Mucosa of rectum (tissue), 2 donors: ENCODE measurements around the gene HACE1.
"Not testable (repeated sequence)": the region's sequence is repeated elsewhere in the genome, so short reads cannot be mapped to it uniquely, and the experiment has no call there.

ENCODE experiments used
- H3K27ac ChIP-seq, 2 donors: one replicate each; pipeline ENCODE4 v1.7.0; 2013; ENCODE audit warnings: inconsistent platforms in 2 of 2, low read depth in 2 of 2, low read length in 2 of 2
- H3K27me3 ChIP-seq, 2 donors: one replicate each; pipeline ENCODE4 v1.7.0; 2013; ENCODE audit warnings: low read length in 2 of 2; ENCODE audit not compliant: control insufficient read depth in 2 of 2, insufficient read depth in 2 of 2
- H3K36me3 ChIP-seq, 2 donors: one replicate each; pipeline ENCODE4 v1.7.0; 2013; ENCODE audit warnings: low read length in 2 of 2; ENCODE audit not compliant: control insufficient read depth in 2 of 2, insufficient read depth in 2 of 2
- H3K4me1 ChIP-seq, 2 donors: one replicate each; pipeline ENCODE4 v1.7.0; 2013; ENCODE audit warnings: low read length in 2 of 2, mild to moderate bottlenecking in 1 of 2; ENCODE audit not compliant: control insufficient read depth in 2 of 2, insufficient read depth in 2 of 2
- H3K4me3 ChIP-seq, 2 donors: one replicate each; pipeline ENCODE4 v1.7.0; 2013; ENCODE audit warnings: low read length in 2 of 2
- H3K9ac ChIP-seq, 2 donors: one replicate each; pipeline ENCODE4 v1.7.0; 2013; ENCODE audit warnings: low read length in 2 of 2, low read depth in 1 of 2, mild to moderate bottlenecking in 1 of 2
- H3K9me3 ChIP-seq, 2 donors: one replicate each; pipeline ENCODE4 v1.7.0; 2013; ENCODE audit warnings: low read length in 2 of 2; ENCODE audit not compliant: control insufficient read depth in 2 of 2
- donor health status: healthy.
- donor health status: Normal muscosa, but diverticular disease.

HACE1 gene

GRCh38 chr6:104753251-104753650 is 106.5 kb downstream of the HACE1 start:
- Histone ChIP-seq H3K27ac (no peak overlapping the region), H3K9me3 (peaks cover 0 to 3% of the 10 kb centered on the region in 2 donors), H3K4me3 (no peak overlapping the region), H3K27me3 (no peaks in the 10 kb centered on the region), H3K4me1 (no peaks in the 10 kb centered on the region), H3K36me3 (peaks cover 2 to 4% of the 10 kb centered on the region in 2 donors), H3K9ac (no peak overlapping the region)

- Histone ChIP-seq H3K9me3 (peaks cover 0 to 3% of the 10 kb centered on the region in 2 donors), H3K27me3 (no peaks in the 10 kb centered on the region), H3K36me3 (no peaks in the 10 kb centered on the region), H3K4me1 (no peaks in the 10 kb centered on the region), H3K9ac (no peak overlapping the region), H3K27ac (no peak overlapping the region), H3K4me3 (no peak overlapping the region)
Observed at GRCh38 chr6:104750449-104750848, 109.3 kb downstream of the HACE1 start.

- H3K9ac ChIP-seq, H3K4me1 ChIP-seq, H3K27ac ChIP-seq, H3K4me3 ChIP-seq, H3K27me3 ChIP-seq, H3K36me3 ChIP-seq, H3K9me3 ChIP-seq: not testable (repeated sequence)
Observed at GRCh38 chr6:104739124-104739523, 120.6 kb downstream of the HACE1 start.

GRCh38 chr6:104737567-104737966 is 122.2 kb downstream of the HACE1 start:
- not testable (repeated sequence) for H3K36me3 ChIP-seq, H3K27me3 ChIP-seq, H3K4me1 ChIP-seq, H3K27ac ChIP-seq, H3K9me3 ChIP-seq, H3K9ac ChIP-seq, H3K4me3 ChIP-seq

- Histone ChIP-seq H3K9me3 (no peaks in the 10 kb centered on the region), H3K27me3 (no peaks in the 10 kb centered on the region), H3K9ac (no peak overlapping the region), H3K36me3 (no peaks in the 10 kb centered on the region), H3K4me1 (no peaks in the 10 kb centered on the region), H3K27ac (no peak overlapping the region), H3K4me3 (no peak overlapping the region)
Observed at GRCh38 chr6:104736545-104736944, 123.2 kb downstream of the HACE1 start.

- H3K27me3 ChIP-seq: no peaks in the 10 kb centered on the region
- H3K27ac ChIP-seq: no peak overlapping the region
- H3K4me1 ChIP-seq: no peaks in the 10 kb centered on the region
- no peaks in the 10 kb centered on the region for H3K36me3 ChIP-seq
- H3K9ac ChIP-seq: no peak overlapping the region
- H3K9me3 ChIP-seq: no peaks in the 10 kb centered on the region
- no peak overlapping the region for H3K4me3 ChIP-seq
Observed at GRCh38 chr6:104730450-104730849, 129.3 kb downstream of the HACE1 start.

GRCh38 chr6:104729433-104729832 is 130.3 kb downstream of the HACE1 start:
- Histone ChIP-seq H3K27ac (no peak overlapping the region), H3K9me3 (no peaks in the 10 kb centered on the region), H3K36me3 (no peaks in the 10 kb centered on the region), H3K9ac (no peak overlapping the region), H3K4me1 (no peaks in the 10 kb centered on the region), H3K27me3 (no peaks in the 10 kb centered on the region), H3K4me3 (no peak overlapping the region)

GRCh38 chr6:104728448-104728847 is 131.3 kb downstream of the HACE1 start:
- H3K4me3 ChIP-seq: no peak overlapping the region

GRCh38 chr6:104718672-104719071 is 141.0 kb downstream of the HACE1 start:
- Histone ChIP-seq H3K4me1 (no peaks in the 10 kb centered on the region), H3K27me3 (no peaks in the 10 kb centered on the region), H3K27ac (no peak overlapping the region)

More at GRCh38 chr6:104728448-104728847, 131.3 kb downstream of the HACE1 start:
- no peaks in the 10 kb centered on the region for H3K4me1 ChIP-seq
- no peak overlapping the region for H3K9ac ChIP-seq
- H3K36me3 ChIP-seq: no peaks in the 10 kb centered on the region
- no peaks in the 10 kb centered on the region for H3K9me3 ChIP-seq
- no peak overlapping the region for H3K27ac ChIP-seq
- H3K27me3 ChIP-seq: no peaks in the 10 kb centered on the region

GRCh38 chr6:104716858-104717257 is 142.9 kb downstream of the HACE1 start:
- no peak overlapping the region for H3K9ac ChIP-seq

More at GRCh38 chr6:104718672-104719071, 141.0 kb downstream of the HACE1 start:
- Histone ChIP-seq H3K9ac (no peak overlapping the region), H3K4me3 (no peak overlapping the region), H3K9me3 (no peaks in the 10 kb centered on the region), H3K36me3 (no peaks in the 10 kb centered on the region)

GRCh38 chr6:104714796-104715195 is 144.9 kb downstream of the HACE1 start:
- Histone ChIP-seq H3K4me1 (no peaks in the 10 kb centered on the region), H3K36me3 (no peaks in the 10 kb centered on the region), H3K27ac (no peak overlapping the region), H3K9ac (no peak overlapping the region), H3K9me3 (no peaks in the 10 kb centered on the region), H3K4me3 (no peak overlapping the region), H3K27me3 (no peaks in the 10 kb centered on the region)

More at GRCh38 chr6:104716858-104717257, 142.9 kb downstream of the HACE1 start:
- Histone ChIP-seq H3K4me3 (no peak overlapping the region), H3K36me3 (no peaks in the 10 kb centered on the region), H3K27me3 (no peaks in the 10 kb centered on the region), H3K27ac (no peak overlapping the region), H3K9me3 (no peaks in the 10 kb centered on the region), H3K4me1 (no peaks in the 10 kb centered on the region)
